Embryonic facial prominence (tissue), 1 donor: ENCODE data around the gene PRAMEF18.
"Not testable (repeated sequence)": the region's sequence is repeated elsewhere in the genome, so short reads cannot be mapped to it uniquely, and the experiment has no call there.

Source experiments
- DNase-seq: peaks from one replicate; pipeline ENCODE4 v3.0.0-alpha.2; 2016; ENCODE audit errors: extremely low spot score

PRAMEF18 gene

DNA sequence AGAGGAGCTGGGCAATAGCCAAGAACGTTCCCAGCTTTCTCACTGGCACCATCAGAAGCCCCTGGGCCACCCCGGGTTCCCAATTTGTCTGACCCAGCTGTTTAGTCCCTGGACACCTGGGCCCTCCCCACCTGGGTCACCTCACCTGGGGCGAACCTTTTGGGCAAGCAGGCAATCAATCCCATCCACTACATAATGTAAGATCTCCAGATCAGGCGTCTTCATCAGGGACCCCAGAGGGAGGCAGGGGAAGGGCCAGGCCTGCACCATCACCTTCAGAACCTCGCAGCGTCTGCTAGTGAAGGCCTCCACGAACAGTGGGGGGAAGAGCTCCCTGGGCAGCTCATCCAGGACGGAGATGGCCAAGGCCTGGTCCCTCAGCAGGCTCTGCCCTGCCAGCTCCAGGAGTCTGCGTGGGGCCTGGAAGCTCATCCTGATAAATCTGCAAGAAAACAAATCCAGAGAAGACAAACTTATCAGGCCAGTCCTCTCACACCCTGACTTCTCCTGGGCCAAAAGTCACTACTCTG lies at the start of gene PRAMEF18:
Gene PRAMEF18 (minus strand): TSS at position 480 of the 530 bp plus-strand sequence. CDS start 48 bp downstream, at position 432.
- DNase-seq: not testable (repeated sequence)

DNA sequence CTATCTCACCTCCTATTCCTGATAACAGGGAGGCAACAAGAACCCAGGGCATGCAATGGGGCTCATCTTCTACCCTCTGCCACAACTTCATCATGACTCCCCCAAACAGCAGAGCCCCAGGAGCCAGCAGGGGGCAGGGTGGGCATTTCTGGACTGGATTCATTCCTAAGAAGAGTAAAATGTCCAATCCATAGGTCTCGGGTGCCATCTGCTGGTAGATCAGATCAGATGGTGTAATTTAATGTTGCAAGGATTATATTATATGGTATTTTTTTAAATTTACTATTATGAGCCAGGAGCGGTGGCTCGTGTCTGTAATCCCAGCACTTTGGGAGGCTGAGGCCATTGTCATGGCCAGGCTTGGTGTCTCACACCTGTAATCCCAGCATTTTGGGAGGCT lies 39.2 kb upstream of the PRAMEF18 start:
- DNase-seq: not testable (repeated sequence)

- DNase-seq: not testable (repeated sequence)
Observed at GRCh38 chr1:13253898-13254297, 27.9 kb upstream of the PRAMEF18 start, which contains the start of gene PRAMEF5. TSS of gene PRAMEF5 (plus strand) at chr1:13254198. CDS start at chr1:13259269, 5,071 bp downstream.

DNA sequence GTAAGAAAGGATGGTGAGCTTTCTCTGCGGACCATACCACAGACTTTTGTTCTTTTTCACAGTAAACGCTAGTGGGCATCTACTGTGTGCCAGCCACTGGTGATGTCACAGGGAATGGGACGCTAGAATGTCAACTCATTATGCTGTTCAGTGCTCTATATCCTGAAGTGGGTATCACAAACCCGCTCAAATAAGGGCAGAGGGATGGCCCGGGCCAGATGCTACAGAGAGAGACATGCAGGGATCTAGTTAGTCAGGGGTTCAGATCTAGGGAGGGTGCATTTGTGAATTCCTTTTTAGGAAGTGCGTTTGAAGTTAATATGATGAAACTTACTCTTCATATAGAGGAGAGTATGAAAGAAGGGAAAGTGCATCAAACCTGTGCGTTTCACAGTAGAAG lies 21.2 kb upstream of the PRAMEF18 start:
- DNase-seq: not testable (repeated sequence)

GRCh38 chr1:13246554-13246871 lies 20.6 kb upstream of the PRAMEF18 start:
- not testable (repeated sequence) for DNase-seq

DNA sequence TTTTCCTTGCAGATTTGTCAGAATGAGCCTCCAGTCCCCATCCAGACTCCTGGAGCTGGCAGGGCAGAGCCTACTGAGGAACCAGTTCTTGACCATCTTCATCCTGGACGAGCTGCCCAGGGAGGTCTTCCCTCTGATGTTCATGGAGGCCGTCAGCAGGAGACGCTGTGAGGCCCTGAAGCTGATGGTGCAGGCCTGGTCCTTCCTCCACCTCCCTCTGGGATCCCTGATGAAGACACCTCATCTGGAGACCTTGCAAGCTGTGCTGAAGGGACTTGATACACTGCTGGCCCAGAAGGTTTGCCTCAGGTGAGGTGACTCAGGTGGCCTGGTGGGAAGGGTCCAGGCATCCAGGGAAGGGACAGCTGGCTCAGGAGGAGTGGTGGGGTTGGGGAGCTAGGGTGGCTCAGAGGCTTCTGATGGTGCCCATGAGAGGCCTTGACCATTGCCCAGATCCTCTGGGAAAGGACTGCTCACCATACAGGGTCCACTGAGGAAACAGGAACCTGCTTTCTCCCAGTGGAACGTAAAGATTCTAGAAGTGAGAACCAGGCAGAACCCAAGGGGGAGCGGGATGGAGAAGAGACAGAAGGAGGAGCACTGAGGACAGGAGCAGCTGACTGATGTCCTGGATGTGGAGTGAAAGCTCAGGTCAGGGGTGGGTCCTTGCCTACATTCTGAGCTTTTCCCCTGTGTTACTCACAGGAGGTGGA lies 20.0 kb upstream of the PRAMEF18 start:
- not testable (repeated sequence) for DNase-seq

DNA sequence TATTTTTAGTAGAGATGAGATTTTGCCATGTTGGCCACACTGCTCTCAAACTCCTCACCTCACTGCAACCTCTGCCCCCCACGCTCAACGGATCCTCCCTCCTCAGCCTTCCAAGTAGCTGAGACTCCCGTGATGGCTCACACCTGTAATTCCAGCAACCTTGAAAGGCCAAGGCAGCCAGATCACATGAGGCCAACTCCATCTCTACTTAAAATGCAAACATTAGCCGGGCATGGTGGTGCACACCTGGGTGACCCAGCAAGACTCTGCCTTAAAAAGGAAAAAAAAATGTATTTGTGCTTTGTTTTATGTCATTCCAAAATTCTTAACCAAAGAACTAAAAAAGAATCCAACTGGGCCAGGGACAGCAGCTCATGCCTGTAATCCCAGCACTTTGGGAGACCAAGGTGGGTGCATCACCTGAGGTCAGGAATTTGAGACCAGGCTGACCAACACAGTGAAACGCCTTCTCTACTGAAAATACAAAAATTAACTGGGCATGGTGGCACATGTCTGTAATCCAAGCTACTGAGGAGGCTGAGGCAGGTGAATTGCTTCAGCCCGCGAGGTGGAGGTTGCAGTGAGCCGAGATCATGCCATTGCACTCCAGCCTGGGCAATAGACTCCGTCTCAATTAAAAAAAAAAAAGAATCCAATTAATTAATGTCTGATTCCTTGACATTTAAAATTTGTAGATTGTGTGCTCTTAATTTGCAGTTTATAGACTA lies 17.7 kb upstream of the PRAMEF18 start:
- DNase-seq: not testable (repeated sequence)

DNA sequence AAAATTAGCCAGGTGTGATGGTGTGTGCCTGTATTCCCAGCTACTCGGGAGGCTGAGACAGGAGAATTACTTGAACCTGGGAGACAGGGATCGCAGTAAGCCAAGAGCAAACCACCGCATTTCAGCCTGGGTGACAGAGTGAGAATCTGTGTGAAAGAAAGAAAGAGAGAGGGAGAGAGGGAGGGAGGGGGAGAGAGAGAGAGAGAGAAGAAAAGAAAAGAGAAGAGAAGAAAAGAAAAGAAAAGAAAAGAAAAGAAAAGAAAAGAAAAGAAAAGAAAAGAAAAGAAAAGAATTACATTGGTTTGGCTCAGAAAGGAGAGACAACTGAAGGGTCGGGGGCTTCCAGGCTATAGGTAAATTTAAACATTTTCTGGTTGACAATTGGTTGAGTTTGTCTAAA lies 13.7 kb upstream of the PRAMEF18 start:
- not testable (repeated sequence) for DNase-seq

- DNase-seq: not testable (repeated sequence)
Observed at GRCh38 chr1:13237572-13237971, 11.6 kb upstream of the PRAMEF18 start.

GRCh38 chr1:13234057-13234456 lies 8.1 kb upstream of the PRAMEF18 start:
- DNase-seq: not testable (repeated sequence)

GRCh38 chr1:13232056-13232455 lies 6.1 kb upstream of the PRAMEF18 start:
- not testable (repeated sequence) for DNase-seq

GRCh38 chr1:13231061-13231750 lies 5.3 kb upstream of the PRAMEF18 start:
- DNase-seq: not testable (repeated sequence)

GRCh38 chr1:13230601-13231000 lies 4.6 kb upstream of the PRAMEF18 start:
- not testable (repeated sequence) for DNase-seq

GRCh38 chr1:13230096-13230495 lies 4.1 kb upstream of the PRAMEF18 start:
- DNase-seq: not testable (repeated sequence)

DNA sequence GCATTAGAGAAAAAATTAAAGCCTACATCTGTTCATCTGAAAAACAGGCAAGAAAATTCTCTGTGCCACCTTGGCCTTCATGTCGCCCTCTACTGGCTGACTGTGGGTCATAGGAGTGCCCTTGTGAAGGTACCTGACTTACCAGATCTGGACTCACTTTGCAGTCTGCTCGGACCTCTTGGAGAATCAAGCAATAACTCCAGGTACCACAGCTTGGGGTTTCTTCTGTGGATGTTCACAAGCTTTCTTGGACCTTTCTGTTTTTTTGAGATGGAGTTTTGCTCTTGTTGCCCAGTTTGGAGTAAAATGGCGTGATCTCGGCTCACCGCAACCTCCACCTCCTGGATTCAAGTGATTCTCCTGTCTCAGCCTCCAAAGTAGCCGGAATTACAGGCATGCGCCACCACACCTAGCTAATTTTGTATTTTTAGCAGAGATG lies 2.4 kb upstream of the PRAMEF18 start:
- DNase-seq: no peak

DNA sequence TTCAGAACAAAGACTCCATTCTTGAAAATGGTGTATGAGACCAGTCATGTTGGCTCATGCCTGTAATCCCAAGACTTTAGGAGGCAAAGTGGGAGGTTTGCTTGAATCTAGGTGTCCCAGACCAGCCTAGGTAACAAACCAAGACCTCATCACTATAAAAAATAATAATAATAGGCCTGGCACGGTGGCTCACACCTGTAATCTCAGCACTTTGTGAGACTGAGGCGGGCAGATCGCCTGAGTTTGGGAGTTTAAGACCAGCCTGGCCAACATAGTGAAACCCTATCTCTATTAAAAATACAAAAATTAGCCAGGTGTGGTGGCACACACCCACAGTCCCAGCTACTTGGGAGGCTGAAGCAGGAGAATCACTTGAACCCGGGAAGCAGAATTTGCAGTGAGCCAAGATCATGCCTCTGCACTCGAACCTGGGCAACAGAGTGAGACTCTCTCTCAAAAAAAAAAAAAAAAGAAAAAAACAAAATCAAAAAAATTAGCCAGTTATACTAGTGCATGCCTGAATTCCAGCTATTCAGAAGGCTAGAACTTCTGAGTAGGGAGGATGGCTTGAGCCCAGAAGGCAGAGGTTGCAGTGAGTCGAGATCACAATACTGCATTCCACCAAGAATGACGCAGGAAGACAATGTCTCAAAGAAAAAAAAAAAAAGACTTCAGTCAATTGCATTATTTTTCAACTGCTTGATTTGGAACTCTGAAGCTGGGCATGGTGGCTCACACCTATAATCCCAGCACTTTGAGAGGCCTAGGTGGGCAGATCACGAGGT lies 1.5 kb upstream of the PRAMEF18 start:
- not testable (repeated sequence) for DNase-seq

DNA sequence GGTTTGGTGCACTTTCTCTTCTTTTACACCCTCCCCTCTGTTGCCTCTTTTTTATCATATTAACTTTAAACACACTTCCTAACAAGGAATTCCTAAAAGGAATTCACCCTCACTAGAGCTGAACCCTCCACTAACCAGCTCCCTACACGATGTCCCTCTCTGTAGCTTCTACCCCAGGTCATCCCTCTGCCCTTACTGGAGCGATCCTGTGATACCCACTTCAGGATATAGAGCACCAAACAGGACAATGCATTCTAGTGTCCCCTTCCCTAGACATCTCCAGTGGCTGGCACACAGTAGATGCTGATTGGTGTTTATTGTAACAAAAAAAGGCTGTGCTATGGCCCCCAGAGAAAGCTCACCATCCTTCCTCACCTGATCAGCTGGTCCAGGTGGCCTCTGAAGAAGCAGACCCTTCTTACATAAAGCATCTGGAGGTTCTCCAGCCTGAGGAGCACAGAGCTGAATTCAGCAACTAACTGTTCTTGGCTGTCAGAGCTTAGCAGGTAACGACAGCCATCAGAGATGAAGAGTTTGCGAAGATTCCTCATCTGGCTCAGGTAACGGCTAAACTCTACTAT lies 1.4 kb downstream of the PRAMEF18 start:
- no peak for DNase-seq

DNA sequence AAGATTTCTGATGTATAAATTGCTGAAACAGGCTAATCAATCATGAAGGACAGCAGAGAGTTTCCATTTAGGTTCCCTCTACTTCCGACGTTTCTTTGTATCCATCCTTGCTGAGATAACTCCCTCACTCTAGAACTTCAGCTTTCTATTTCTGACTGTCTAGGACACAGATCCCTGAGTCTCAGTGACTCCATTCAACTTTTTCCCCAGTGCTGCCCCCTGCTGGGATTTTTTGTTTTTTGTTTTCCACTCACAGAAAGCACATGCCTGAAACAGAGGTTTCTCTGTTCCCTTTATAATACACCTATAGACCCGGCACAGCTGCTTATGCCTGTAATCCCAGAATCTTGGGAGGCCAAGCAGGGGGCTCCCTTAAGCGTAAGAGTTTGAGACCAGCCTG lies 3.2 kb downstream of the PRAMEF18 start:
- DNase-seq: not testable (repeated sequence)

GRCh38 chr1:13219203-13219602 lies 6.8 kb downstream of the PRAMEF18 start:
- not testable (repeated sequence) for DNase-seq

DNA sequence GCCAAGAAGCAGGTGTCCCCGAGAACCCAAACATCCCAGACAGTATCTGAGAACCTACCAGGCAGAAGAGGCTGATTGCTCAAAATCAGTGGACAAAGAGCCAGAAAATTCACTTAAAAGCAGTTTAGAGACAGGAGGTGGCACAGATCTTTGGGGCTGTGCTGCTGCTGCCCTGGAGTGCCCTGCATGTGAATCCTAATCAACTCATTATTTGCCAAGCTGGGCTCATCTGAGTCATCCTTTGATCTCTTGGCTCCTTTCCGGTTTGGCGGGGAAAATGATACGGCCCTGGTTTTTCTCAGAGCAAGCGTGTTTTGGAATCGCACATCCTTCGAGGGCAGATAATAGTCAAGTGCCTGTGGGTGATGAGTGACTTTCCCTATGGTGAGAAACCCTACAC lies 9.3 kb downstream of the PRAMEF18 start:
- DNase-seq: not testable (repeated sequence)

DNA sequence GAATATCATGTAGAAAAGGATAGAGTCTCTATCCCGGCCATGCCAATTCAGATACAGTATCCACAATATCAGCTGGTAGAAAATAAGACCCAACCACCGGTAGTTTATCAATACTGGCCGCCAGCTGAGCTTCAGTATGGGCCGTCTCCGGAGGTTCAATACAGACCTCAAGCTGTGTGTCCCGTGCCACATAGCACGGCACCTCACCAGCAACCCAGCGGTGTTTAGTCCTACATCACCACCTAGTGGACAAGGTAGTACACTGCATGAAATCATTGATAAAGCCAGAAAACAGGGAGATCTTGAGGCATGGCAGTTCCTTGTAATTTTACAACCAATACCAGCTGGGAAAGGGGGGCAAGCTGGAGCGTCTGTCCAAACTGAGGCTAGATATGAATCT lies 17.2 kb downstream of the PRAMEF18 start:
- DNase-seq: not testable (repeated sequence)
